LNCaP clone FGC (cell line): ENCODE measurements around the gene RFESD.

Source experiments
- DNase-seq: peaks from one replicate; pipeline ENCODE4 v3.0.0-alpha.2; 2011; ENCODE audit warnings: low read depth
- H3K4me3 ChIP-seq: 2 replicates; pipeline ENCODE4 v1.5.1; 2011; ENCODE audit warnings: mild to moderate bottlenecking, low read depth, low read length, control low read depth
- TF ChIP-seq, protein P1 (sequence below): IDR thresholded peaks from 2 replicates; pipeline ENCODE4 v1.5.1; 2012; ENCODE audit warnings: mild to moderate bottlenecking; ENCODE audit not compliant: control insufficient read depth, insufficient read depth; ENCODE audit errors: extremely low read depth

Gene RFESD

DNA sequence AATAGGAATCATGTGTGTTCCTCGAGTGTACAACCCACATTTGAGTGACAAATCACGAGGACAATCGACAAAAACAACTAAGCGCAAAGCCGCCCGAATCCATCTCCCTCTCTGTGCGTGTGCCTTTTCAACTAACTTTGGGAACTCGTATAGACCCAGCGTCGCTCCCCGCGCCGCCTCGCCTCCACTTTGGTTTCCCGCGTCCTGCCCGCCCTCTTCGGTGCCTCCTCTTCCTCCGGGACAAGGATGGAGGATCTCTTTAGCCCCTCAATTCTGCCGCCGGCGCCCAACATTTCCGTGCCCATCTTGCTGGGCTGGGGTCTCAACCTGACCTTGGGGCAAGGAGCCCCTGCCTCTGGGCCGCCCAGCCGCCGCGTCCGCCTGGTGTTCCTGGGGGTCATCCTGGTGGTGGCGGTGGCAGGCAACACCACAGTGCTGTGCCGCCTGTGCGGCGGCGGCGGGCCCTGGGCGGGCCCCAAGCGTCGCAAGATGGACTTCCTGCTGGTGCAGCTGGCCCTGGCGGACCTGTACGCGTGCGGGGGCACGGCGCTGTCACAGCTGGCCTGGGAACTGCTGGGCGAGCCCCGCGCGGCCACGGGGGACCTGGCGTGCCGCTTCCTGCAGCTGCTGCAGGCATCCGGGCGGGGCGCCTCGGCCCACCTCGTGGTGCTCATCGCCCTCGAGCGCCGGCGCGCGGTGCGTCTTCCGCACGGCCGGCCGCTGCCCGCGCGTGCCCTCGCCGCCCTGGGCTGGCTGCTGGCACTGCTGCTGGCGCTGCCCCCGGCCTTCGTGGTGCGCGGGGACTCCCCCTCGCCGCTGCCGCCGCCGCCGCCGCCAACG is 26.3 kb upstream of the RFESD start, which contains the start of gene GPR150:
Gene GPR150, plus strand, starts transcription at position 58 of the 840 bp plus-strand sequence. Its CDS starts 189 bp downstream, at position 247.
- no peak for DNase-seq
- TF ChIP-seq, protein P1, sequence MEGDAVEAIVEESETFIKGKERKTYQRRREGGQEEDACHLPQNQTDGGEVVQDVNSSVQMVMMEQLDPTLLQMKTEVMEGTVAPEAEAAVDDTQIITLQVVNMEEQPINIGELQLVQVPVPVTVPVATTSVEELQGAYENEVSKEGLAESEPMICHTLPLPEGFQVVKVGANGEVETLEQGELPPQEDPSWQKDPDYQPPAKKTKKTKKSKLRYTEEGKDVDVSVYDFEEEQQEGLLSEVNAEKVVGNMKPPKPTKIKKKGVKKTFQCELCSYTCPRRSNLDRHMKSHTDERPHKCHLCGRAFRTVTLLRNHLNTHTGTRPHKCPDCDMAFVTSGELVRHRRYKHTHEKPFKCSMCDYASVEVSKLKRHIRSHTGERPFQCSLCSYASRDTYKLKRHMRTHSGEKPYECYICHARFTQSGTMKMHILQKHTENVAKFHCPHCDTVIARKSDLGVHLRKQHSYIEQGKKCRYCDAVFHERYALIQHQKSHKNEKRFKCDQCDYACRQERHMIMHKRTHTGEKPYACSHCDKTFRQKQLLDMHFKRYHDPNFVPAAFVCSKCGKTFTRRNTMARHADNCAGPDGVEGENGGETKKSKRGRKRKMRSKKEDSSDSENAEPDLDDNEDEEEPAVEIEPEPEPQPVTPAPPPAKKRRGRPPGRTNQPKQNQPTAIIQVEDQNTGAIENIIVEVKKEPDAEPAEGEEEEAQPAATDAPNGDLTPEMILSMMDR, result no peak

DNA sequence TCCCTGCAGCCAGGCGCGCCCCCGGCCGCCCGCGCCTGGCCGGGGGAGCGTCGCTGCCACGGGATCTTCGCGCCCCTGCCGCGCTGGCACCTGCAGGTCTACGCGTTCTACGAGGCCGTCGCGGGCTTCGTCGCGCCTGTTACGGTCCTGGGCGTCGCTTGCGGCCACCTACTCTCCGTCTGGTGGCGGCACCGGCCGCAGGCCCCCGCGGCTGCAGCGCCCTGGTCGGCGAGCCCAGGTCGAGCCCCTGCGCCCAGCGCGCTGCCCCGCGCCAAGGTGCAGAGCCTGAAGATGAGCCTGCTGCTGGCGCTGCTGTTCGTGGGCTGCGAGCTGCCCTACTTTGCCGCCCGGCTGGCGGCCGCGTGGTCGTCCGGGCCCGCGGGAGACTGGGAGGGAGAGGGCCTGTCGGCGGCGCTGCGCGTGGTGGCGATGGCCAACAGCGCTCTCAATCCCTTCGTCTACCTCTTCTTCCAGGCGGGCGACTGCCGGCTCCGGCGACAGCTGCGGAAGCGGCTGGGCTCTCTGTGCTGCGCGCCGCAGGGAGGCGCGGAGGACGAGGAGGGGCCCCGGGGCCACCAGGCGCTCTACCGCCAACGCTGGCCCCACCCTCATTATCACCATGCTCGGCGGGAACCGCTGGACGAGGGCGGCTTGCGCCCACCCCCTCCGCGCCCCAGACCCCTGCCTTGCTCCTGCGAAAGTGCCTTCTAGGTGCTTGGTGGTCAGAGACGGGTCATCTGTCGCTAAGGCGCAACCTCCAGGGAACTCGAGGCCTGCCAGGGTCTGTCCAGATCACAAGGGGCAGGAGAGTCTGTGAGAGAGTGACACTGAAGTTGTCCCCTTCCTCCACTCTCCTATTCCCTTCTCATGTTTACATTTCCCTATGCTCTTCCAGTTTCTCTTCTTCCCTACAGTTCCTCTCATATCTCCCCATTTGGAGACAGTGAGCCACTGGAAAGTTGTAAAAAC is 25.4 kb upstream of the RFESD start:
- no peak for DNase-seq
- TF ChIP-seq, protein P1, result no peak
- no peak overlapping the region for H3K4me3 ChIP-seq

More for the DNA sequence above, 26.3 kb upstream of the RFESD start, which contains the start of gene GPR150:
- H3K4me3 ChIP-seq, result no peak within 1 kb of the TSS

DNA sequence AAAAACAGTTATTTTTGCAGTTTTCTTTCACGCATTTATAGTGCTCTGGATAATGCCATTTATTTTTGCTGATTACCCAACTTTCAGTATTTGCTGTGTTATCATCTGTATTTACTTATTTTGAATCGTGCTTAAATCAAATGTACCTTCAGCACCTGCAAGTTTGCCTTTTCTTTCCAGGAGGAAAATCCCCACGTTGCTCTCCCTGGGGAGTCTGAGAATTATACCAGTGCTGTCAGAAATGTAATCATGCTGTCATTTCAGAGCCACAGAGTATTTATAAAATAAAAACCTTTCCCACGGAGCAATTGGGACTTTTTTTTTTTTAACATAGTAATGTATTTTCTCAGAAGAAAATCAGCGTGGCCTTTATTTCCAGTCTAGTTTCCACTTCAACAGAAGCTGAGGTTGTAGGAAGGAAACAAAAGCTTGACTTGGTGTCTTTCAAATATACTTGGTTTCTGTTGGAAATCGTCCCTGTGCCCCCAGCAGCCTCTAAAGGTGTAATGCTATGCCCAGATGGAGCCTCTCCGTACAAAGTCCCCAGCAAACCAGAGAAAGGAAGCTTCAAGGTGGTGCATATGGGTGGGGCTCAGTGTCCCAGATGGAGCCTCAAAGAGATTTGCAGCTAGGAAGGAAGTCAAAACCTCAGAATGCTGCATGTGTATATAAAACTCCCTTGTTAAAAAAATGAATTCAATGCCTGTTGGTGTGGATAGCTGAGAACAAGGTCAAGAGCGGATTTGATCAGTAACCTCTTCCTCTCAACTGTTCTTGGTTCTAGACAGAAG is 24.5 kb upstream of the RFESD start:
- no peak for DNase-seq
- no peak overlapping the region for H3K4me3 ChIP-seq
- TF ChIP-seq, protein P1, result no peak

GRCh38 chr5:95623706-95624105 is 22.9 kb upstream of the RFESD start:
- no peak overlapping the region for H3K4me3 ChIP-seq
- TF ChIP-seq, protein P1, result no peak
- DNase-seq, result no peak

- TF ChIP-seq, protein P1, result no peak
- no peak for DNase-seq
These were observed 22.2 kb upstream of the RFESD start for GRCh38 chr5:95624368-95624767.

DNA sequence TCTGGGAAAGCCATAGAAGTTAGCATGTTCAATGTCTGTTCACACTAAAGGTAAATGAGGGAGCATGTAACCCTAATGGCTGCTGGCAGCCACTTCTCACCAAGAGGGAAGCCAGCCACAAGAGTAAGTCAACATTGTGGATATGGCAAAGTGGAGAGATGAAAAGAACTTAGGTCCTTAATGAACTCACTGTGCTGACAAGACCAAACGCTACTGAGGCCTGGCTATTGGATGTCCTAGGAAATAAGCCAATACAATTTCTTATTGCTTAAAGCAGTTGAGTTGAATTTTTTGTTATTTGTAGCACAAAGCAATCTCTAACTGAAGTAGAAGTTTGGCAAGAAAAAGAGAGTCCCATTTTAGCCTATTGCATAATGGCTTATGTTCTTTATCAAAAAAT is 19.9 kb upstream of the RFESD start:
- TF ChIP-seq, protein P1, result no peak
- no peak overlapping the region for H3K4me3 ChIP-seq
- DNase-seq, result no peak

More at GRCh38 chr5:95624368-95624767, 22.2 kb upstream of the RFESD start:
- no peak overlapping the region for H3K4me3 ChIP-seq
